Non-pigmented ciliary epithelial cell (primary cell): ENCODE measurements around the gene TENM4.

Experiments
- DNase-seq: peaks from one replicate; pipeline ENCODE4 v3.0.0-alpha.2; 2010; ENCODE audit warnings: low read depth

The TENM4 gene

GRCh38 chr11:79119491-79120284 is 321.1 kb downstream of the TENM4 start:
- DNase-seq: no peak

GRCh38 chr11:79117488-79117887 is 323.3 kb downstream of the TENM4 start:
- no peak for DNase-seq

DNA sequence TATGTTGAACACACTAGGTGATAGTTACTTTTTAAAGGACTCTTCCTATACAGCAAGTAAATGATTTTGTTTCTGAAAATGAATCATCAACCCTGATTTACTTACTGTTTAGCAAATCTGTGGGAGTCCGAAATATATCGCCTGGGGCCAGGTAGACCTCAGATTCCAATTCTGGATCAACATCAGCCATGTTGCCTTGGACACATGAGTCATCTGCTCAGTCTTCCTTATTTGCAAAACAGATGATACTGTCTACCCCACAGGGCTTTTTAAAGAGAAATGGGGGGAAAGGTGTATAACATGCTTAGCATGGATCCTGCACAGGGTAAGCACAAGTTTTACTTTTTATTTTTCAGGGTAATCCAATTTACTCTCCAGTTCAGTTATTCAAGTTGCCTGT is 324.2 kb downstream of the TENM4 start:
- DNase-seq: no peak

GRCh38 chr11:79113054-79113690 is 327.7 kb downstream of the TENM4 start:
- peak; percentile 8 for DNase-seq

DNA sequence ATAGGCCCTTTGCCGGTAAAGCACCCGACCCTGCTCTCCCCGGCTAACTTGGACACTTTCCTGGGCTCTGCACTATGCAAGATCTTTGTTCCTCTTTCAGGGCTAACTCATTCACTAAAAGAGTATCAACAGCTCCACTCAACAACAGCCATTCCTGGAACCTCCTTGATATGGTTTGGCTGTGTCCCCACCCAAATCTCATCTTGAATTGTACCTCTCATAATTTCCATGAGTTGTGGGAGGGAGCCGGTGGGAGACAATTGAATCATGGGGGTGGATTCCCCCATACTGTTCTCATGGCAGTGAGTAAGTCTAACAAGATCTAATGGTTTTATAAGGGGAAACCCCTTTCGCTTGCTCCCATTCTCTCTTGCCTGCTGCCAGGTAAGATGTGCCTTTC is 330.0 kb downstream of the TENM4 start:
- no peak for DNase-seq

DNA sequence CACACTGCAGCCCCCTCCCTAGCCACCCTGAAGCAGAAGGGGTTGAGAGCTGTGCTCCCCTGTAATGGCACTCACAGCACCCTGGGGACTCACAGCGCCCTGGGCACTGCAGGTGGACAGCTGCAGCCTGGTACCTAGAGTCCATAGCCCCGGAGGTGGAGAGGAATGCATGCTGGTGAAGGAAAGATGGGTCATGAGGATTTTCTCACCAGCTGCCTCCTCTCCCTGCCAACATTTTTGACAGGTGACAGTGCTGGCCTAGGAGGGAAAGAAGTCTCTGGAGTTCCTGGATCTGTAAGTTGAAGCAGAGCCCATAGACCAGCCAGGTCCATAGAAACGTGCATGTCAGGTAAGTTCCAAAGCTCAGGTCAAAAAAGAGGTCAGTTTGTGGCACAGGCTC is 330.5 kb downstream of the TENM4 start:
- no peak for DNase-seq

GRCh38 chr11:79108851-79109250 is 332.0 kb downstream of the TENM4 start:
- no peak for DNase-seq

GRCh38 chr11:79102840-79103239 is 338.0 kb downstream of the TENM4 start:
- DNase-seq: no peak

DNA sequence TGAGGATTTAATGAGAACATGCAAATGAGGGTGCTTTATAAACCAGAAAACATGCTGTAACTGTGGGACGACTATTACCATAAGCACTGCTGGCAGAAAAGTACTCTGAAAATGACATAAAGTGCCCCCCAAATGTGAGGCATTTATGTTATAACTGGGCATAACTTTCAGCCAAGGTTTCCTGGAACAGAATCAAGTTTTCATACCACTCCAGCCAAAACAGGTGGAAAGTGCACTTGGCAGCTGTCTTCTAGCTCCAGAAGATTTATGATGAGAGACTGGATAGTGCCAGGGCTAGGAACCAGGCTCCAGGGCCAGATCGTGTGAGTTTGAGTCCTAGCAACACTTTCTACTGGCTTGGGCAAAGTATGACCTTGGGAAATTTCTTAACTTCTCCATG is 339.2 kb downstream of the TENM4 start:
- DNase-seq: no peak

DNA sequence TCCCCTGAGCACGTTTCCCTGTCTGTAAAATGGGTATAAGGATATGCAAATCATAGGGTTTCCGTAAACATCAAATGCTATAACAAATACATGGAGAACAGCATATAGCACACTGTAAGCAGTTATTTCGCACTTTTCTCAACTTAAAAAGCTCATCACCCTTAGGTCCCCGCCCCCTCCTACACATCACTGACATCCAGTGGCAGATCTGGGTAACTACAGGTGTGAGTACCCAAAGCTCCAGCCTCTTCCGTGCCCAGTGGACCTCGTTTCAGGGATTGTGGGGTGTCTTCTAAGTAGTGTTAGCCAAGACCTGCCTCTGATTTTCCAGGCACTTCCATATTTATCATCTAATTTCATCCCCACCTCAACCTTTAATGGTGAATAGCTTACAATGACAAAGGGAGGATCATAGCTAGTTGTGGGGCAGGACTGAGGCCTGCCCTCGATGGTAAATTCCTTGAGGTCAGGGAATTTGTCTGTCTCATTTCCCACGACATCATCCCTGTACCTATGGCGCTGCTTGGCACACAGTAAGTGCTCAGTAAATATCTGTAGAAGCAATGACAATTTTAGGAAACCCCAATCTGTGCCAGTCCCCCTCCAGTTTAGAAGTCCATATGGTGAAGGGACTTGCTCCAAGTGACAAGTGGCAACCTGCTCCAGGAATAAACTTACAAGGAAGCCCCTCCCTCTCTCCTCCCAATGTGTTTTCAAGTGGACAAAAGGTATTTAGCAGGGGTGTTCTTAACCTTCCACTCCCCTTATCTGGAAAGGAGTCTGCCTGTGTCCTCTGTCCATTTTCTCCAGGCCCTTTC is 340.5 kb downstream of the TENM4 start:
- no peak for DNase-seq

DNA sequence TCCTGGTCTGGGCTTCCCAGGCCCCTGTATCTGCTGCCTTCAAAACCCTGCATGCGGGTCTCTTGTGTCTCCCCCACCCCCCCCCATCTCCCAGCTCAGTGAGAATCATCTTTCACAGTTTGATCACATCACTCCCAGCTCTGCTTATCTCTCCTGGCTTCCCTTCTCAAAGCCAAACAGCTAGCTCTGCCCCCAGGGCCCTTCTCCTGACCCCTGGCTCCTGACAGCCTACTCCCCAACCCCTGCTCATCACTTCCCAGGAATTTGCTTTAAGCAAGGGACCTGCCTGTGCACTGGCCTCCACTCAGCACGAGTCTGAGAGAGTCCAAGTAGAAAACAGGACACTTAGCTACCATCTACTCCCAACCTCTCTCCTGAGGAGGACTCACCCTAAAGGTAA is 342.7 kb downstream of the TENM4 start:
- no peak for DNase-seq

DNA sequence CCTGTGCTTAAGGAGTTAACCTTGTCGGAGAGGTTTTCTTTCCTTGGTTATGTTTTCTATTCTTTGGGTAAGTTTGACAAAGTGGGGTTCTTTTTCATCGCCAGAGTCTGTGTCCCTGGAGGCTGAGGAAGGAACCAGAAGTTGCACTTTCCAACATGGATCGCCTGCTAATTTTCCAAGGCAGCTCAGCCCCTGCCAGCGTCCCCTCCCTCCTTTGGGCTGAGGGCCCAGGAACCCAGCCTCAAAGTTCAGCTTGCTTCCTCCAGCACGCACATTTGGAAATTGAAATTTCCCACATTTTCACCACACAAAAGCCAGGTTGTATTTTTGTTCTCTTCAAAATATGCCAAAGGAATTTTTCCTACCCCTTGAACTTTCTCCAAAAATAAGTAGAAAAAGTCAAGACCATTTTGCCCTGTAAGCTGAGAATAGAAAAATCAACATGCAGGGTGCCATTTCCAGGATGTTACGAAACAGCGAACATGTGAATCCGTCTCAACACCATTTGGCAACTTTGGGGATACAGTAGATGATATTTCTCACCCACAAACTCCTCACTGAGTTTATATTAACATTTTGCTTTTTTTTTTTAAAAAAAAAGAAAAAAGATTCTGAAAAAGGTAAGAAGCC is 343.5 kb downstream of the TENM4 start:
- DNase-seq: no peak

- DNase-seq: no peak
Measured at GRCh38 chr11:79095424-79095823, 345.4 kb downstream of the TENM4 start.

- DNase-seq: no peak
Measured at GRCh38 chr11:79094616-79095015, 346.2 kb downstream of the TENM4 start.

- DNase-seq: peak; percentile 98
Measured at GRCh38 chr11:79092791-79093353, 348.0 kb downstream of the TENM4 start.

DNA sequence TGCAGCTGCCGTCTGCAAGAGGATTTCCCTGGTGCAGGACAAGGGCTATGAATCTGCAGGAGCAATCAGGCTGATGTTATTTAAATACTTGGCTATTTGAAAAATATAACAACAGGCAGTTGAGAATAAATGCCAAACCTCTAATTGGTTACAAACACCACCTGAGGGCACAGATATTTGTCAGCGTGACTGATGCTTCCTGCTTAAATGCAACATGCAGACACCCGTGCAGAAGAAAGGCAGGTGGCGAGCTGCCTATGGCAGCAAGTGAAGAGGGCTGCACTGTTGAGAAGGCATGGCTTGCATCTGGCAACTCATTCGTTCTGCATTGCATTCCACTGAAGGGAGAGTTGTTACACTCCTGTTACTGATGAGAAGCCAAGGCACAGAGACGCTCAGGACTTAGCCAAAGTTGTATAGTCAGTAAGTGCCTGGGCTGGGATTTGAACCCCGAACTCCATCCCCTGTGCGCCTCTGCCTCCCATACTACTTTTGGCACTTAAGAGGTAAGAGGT is 350.6 kb downstream of the TENM4 start:
- DNase-seq: no peak

GRCh38 chr11:79089601-79090000 is 351.2 kb downstream of the TENM4 start:
- no peak for DNase-seq

GRCh38 chr11:79088967-79089366 is 351.9 kb downstream of the TENM4 start:
- DNase-seq: no peak

DNA sequence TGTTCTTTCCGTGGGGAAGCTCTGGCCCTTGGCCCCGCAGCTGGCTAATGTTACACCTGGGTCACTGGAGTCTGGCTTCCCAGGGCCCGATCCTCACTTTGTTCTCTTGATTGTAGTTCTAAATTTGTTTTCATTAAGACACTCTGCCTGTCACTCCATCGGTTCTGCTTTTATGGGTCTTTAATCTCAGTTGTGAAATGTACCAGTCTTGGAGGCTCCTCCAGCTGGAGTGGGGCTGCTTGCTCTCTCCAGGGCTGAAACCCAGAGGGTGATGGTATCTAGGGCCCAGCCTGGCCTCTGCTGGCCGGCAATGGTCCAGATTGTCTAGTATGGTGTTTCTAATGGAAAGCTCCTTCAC is 352.9 kb downstream of the TENM4 start:
- no peak for DNase-seq

- peak; percentile 58 for DNase-seq
Measured at GRCh38 chr11:79087238-79087960, 353.4 kb downstream of the TENM4 start.

- DNase-seq: no peak
Measured at GRCh38 chr11:79086056-79086455, 354.8 kb downstream of the TENM4 start.
